Measurements from ENCODE around the gene IL1RAPL1. TPM values are rescaled to one million over a fixed set of nuclear protein-coding genes. Genes with fewer than 3 reads are reported as not detected.

Gene IL1RAPL1
- total RNA-seq, 1 donor from 2014 or later, result 0.66 TPM

GRCh38 chrX:29491659-29492058, 904.4 kb downstream of the IL1RAPL1 start:
- H3K36me3 Mint-ChIP-seq (ENCODE audit: unreplicated experiment), result no peaks in the 10 kb centered on the region
- no peak overlapping the region for H3K4me3 Mint-ChIP-seq (ENCODE audit: unreplicated experiment)
- H3K9me3 Mint-ChIP-seq (ENCODE audit: unreplicated experiment), result no peaks in the 10 kb centered on the region
- TF ChIP-seq CTCF (IDR thresholded peaks at IDR 0.05; ENCODE audit: partially characterized antibody, unreplicated experiment), result no peak
- no peak overlapping the region for H3K27ac Mint-ChIP-seq (ENCODE audit: unreplicated experiment)
- H3K27me3 Mint-ChIP-seq (ENCODE audit: unreplicated experiment), result no peaks in the 10 kb centered on the region
- DNase-seq, result no peak
- no peaks in the 10 kb centered on the region for H3K4me1 Mint-ChIP-seq (ENCODE audit: low read depth, unreplicated experiment)

- Mint-ChIP-seq H3K4me1 (ENCODE audit: low read depth, unreplicated experiment) (no peaks in the 10 kb centered on the region), H3K27ac (ENCODE audit: unreplicated experiment) (no peak overlapping the region), H3K9me3 (ENCODE audit: unreplicated experiment) (no peaks in the 10 kb centered on the region), H3K36me3 (ENCODE audit: unreplicated experiment) (no peaks in the 10 kb centered on the region), H3K27me3 (ENCODE audit: unreplicated experiment) (no peaks in the 10 kb centered on the region), H3K4me3 (ENCODE audit: unreplicated experiment) (no peak overlapping the region)
- TF ChIP-seq CTCF (IDR thresholded peaks at IDR 0.05; ENCODE audit: partially characterized antibody, unreplicated experiment), result no peak
- DNase-seq, result no peak
These were observed 909.5 kb downstream of the IL1RAPL1 start for GRCh38 chrX:29496636-29497180.

- Mint-ChIP-seq H3K4me1 (ENCODE audit: low read depth, unreplicated experiment) (no peaks in the 10 kb centered on the region), H3K4me3 (ENCODE audit: unreplicated experiment) (no peak overlapping the region), H3K27me3 (ENCODE audit: unreplicated experiment) (no peaks in the 10 kb centered on the region), H3K36me3 (ENCODE audit: unreplicated experiment) (no peaks in the 10 kb centered on the region), H3K27ac (ENCODE audit: unreplicated experiment) (no peak overlapping the region), H3K9me3 (ENCODE audit: unreplicated experiment) (no peaks in the 10 kb centered on the region)
- TF ChIP-seq CTCF (IDR thresholded peaks at IDR 0.05; ENCODE audit: partially characterized antibody, unreplicated experiment), result no peak
- DNase-seq, result no peak
These were observed 919.5 kb downstream of the IL1RAPL1 start for GRCh38 chrX:29506729-29507128.

GRCh38 chrX:29518100-29518499, 930.9 kb downstream of the IL1RAPL1 start:
- no peaks in the 10 kb centered on the region for H3K36me3 Mint-ChIP-seq (ENCODE audit: unreplicated experiment)

More at GRCh38 chrX:29518100-29518499, 930.9 kb downstream of the IL1RAPL1 start:
- Mint-ChIP-seq H3K4me1 (ENCODE audit: low read depth, unreplicated experiment) (no peaks in the 10 kb centered on the region), H3K9me3 (ENCODE audit: unreplicated experiment) (no peaks in the 10 kb centered on the region), H3K4me3 (ENCODE audit: unreplicated experiment) (no peak overlapping the region), H3K27ac (ENCODE audit: unreplicated experiment) (no peak overlapping the region), H3K27me3 (ENCODE audit: unreplicated experiment) (no peaks in the 10 kb centered on the region)
- no peak for DNase-seq
- no peak for TF ChIP-seq CTCF (IDR thresholded peaks at IDR 0.05; ENCODE audit: partially characterized antibody, unreplicated experiment)

All from glutamatergic neuron (in vitro differentiated cells).